ENCODE data around the gene FBN1. TPM values are rescaled to one million over a fixed set of nuclear protein-coding genes. Genes with fewer than 3 reads are reported as not detected.

FBN1 gene
- total and polyA plus RNA-seq, 2 experiments from 2014 or later = 1.9 to 3.8 TPM

DNA sequence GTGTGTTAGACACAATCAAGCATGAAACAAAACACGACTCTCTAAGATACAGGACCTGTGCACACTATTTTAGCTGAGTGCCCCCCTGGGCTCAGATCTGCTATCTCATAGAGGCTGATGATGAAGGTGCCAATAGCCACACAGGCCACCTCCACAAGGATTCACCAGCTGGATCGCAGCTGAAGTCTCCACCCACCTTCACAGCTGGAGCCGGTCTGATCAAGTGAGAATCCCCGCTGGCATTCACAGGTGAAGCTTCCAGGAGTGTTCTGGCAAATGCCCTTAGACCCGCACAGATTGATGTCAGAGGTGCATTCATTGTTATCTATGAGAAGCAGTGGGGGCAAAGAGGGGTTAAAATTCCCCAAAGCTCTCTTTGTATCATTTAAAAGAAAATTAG lies 224.1 kb downstream of the FBN1 start (continued):
- TF ChIP-seq, protein P1, sequence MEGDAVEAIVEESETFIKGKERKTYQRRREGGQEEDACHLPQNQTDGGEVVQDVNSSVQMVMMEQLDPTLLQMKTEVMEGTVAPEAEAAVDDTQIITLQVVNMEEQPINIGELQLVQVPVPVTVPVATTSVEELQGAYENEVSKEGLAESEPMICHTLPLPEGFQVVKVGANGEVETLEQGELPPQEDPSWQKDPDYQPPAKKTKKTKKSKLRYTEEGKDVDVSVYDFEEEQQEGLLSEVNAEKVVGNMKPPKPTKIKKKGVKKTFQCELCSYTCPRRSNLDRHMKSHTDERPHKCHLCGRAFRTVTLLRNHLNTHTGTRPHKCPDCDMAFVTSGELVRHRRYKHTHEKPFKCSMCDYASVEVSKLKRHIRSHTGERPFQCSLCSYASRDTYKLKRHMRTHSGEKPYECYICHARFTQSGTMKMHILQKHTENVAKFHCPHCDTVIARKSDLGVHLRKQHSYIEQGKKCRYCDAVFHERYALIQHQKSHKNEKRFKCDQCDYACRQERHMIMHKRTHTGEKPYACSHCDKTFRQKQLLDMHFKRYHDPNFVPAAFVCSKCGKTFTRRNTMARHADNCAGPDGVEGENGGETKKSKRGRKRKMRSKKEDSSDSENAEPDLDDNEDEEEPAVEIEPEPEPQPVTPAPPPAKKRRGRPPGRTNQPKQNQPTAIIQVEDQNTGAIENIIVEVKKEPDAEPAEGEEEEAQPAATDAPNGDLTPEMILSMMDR (conservative IDR thresholded peaks at IDR 0.05; ENCODE audit: low read depth in 2 of 2) = no peak
- no peak for TF ChIP-seq POLR2AphosphoS5 (IDR thresholded peaks at IDR 0.05; ENCODE audit: low read depth)
- TF ChIP-seq STAT1 (IDR thresholded peaks at IDR 0.05; ENCODE audit: unreplicated experiment) = no peak

DNA sequence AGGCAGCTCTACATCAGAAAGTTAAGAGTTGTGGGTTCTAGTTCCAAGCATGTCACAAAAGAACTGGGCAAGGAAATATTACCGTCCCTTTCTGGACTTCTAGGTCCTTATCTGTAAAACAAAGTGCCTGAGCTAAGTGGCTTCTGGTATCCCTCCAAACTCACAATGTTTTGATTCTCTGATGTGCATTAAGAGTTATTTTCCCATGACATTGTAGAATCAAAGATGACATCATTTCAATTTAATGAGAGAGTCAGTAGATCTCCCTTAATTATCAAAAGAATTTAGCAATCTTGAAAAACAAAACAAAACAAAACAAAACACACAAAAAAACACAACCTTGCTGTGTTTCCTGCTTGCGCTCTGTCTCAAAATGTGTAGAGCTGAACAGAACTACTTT lies 225.6 kb downstream of the FBN1 start:
- Histone ChIP-seq H3F3A (replicated peaks; ENCODE audit: low read depth) (no peaks in the 10 kb centered on the region), H2AFZ (no peak overlapping the region), H3K9me2 (ENCODE audit: insufficient read depth) (peaks cover 3% of the 10 kb centered on the region; the same call in 1 of the 2 replicates), H3K4me2 (no peak overlapping the region), H3K79me2 (replicated peaks; ENCODE audit: insufficient read depth) (no peaks in the 10 kb centered on the region), H3K27me3 (ENCODE audit: insufficient read depth) (no peaks in the 10 kb centered on the region), H4K20me1 (replicated peaks; ENCODE audit: insufficient read depth) (no peaks in the 10 kb centered on the region), H3K4me3 (no peak overlapping the region), H3K27ac (ENCODE audit: low read depth) (no peak overlapping the region), H3K4me1 (ENCODE audit: insufficient read depth) (peaks cover 6% of the 10 kb centered on the region; the same call in 1 of the 2 replicates), H3K36me3 (ENCODE audit: insufficient read depth) (no peaks in the 10 kb centered on the region; the same call in 1 of the 2 replicates)
- H3K27me3 Mint-ChIP-seq (ENCODE audit: insufficient read depth, low read depth, poor library complexity) = no peaks in the 10 kb centered on the region
- no peak for DNase-seq (ENCODE audit: low spot score)
- no peaks in the 10 kb centered on the region for H3K36me3 Mint-ChIP-seq (ENCODE audit: low read depth)
- no peak overlapping the region for H3K4me3 Mint-ChIP-seq
- no peak for ATAC-seq
- H3K4me1 Mint-ChIP-seq = peaks cover 12% of the 10 kb centered on the region
- H3K27ac Mint-ChIP-seq = no peak overlapping the region
- no peaks in the 10 kb centered on the region for H3K9me3 Mint-ChIP-seq
- TF ChIP-seq ZNF331 (CRISPR knock-in tag; IDR thresholded peaks at IDR 0.05; ENCODE audit: low read depth) = no peak
- TF ChIP-seq POLR2AphosphoS5 (IDR thresholded peaks at IDR 0.05; ENCODE audit: low read depth) = no peak
- no peak for TF ChIP-seq CREB1 (CRISPR knock-in tag; IDR thresholded peaks at IDR 0.05; ENCODE audit: low read depth)
- no peak for TF ChIP-seq ETS1 (IDR thresholded peaks at IDR 0.05)
- TF ChIP-seq STAT1 (IDR thresholded peaks at IDR 0.05; ENCODE audit: unreplicated experiment) = no peak
- no peak for TF ChIP-seq EZH2 (IDR thresholded peaks at IDR 0.05; ENCODE audit: low read depth, unreplicated experiment)
- TF ChIP-seq REST (IDR thresholded peaks at IDR 0.05; ENCODE audit: unreplicated experiment) = no peak
- TF ChIP-seq, protein P2, sequence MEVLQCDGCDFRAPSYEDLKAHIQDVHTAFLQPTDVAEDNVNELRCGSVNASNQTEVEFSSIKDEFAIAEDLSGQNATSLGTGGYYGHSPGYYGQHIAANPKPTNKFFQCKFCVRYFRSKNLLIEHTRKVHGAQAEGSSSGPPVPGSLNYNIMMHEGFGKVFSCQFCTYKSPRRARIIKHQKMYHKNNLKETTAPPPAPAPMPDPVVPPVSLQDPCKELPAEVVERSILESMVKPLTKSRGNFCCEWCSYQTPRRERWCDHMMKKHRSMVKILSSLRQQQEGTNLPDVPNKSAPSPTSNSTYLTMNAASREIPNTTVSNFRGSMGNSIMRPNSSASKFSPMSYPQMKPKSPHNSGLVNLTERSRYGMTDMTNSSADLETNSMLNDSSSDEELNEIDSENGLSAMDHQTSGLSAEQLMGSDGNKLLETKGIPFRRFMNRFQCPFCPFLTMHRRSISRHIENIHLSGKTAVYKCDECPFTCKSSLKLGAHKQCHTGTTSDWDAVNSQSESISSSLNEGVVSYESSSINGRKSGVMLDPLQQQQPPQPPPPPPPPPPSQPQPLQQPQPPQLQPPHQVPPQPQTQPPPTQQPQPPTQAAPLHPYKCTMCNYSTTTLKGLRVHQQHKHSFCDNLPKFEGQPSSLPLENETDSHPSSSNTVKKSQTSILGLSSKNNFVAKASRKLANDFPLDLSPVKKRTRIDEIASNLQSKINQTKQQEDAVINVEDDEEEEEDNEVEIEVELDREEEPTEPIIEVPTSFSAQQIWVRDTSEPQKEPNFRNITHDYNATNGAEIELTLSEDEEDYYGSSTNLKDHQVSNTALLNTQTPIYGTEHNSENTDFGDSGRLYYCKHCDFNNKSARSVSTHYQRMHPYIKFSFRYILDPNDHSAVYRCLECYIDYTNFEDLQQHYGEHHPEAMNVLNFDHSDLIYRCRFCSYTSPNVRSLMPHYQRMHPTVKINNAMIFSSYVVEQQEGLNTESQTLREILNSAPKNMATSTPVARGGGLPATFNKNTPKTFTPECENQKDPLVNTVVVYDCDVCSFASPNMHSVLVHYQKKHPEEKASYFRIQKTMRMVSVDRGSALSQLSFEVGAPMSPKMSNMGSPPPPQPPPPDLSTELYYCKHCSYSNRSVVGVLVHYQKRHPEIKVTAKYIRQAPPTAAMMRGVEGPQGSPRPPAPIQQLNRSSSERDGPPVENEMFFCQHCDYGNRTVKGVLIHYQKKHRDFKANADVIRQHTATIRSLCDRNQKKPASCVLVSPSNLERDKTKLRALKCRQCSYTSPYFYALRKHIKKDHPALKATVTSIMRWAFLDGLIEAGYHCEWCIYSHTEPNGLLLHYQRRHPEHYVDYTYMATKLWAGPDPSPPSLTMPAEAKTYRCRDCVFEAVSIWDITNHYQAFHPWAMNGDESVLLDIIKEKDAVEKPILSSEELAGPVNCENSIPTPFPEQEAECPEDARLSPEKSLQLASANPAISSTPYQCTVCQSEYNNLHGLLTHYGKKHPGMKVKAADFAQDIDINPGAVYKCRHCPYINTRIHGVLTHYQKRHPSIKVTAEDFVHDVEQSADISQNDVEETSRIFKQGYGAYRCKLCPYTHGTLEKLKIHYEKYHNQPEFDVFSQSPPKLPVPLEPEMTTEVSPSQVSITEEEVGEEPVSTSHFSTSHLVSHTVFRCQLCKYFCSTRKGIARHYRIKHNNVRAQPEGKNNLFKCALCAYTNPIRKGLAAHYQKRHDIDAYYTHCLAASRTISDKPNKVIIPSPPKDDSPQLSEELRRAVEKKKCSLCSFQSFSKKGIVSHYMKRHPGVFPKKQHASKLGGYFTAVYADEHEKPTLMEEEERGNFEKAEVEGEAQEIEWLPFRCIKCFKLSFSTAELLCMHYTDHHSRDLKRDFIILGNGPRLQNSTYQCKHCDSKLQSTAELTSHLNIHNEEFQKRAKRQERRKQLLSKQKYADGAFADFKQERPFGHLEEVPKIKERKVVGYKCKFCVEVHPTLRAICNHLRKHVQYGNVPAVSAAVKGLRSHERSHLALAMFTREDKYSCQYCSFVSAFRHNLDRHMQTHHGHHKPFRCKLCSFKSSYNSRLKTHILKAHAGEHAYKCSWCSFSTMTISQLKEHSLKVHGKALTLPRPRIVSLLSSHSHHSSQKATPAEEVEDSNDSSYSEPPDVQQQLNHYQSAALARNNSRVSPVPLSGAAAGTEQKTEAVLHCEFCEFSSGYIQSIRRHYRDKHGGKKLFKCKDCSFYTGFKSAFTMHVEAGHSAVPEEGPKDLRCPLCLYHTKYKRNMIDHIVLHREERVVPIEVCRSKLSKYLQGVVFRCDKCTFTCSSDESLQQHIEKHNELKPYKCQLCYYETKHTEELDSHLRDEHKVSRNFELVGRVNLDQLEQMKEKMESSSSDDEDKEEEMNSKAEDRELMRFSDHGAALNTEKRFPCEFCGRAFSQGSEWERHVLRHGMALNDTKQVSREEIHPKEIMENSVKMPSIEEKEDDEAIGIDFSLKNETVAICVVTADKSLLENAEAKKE (CRISPR knock-in tag; IDR thresholded peaks at IDR 0.05) = no peak
- TF ChIP-seq ZNF114 (CRISPR knock-in tag; IDR thresholded peaks at IDR 0.05) = no peak
- TF ChIP-seq EZH2phosphoT487 (IDR thresholded peaks at IDR 0.05; ENCODE audit: unreplicated experiment) = no peak
- no peak for TF ChIP-seq JUNB (IDR thresholded peaks at IDR 0.05; ENCODE audit: unreplicated experiment)
